ENCODE data around the gene EME1. TPM values are rescaled to one million over a fixed set of nuclear protein-coding genes. Genes with fewer than 3 reads are reported as not detected.

The EME1 gene
- polyA plus RNA-seq, 1 donor from 2014 or later: 5.4 TPM

DNA sequence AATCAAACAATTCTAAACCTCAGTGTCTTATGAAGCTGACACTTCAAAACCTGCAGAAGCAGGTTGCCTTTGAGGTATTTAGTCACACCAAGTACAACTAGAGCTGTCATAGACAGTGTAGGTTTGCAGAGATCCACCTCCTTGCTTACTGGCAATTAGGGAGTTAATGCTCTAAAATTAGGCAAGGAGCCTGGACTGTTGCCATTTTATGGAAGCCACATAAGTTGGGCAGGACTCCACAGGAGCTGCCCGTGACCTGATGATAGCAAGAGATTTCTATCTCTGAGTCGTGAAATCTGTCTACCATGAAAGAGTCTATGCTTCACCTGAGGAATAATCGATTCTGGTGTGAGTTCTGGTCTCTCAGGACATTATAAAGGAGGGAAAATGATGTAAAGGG is 8.9 kb downstream of the EME1 start:
- H3K9me2 ChIP-seq (ENCODE audit: insufficient read depth, low read length): no peaks in the 10 kb centered on the region
- no peak for TF ChIP-seq RAD21 (conservative IDR thresholded peaks at IDR 0.05)
- no peaks in the 10 kb centered on the region for H3K79me2 ChIP-seq (replicated peaks; ENCODE audit: insufficient read depth, low read length)
- H3K27me3 ChIP-seq (ENCODE audit: insufficient read depth, low read depth, low read length): no peaks in the 10 kb centered on the region
- H3K9ac ChIP-seq (ENCODE audit: low read length): no peak overlapping the region
- no peaks in the 10 kb centered on the region for H3K9me3 ChIP-seq (ENCODE audit: low read length)
- no peaks in the 10 kb centered on the region for H4K20me1 ChIP-seq (ENCODE audit: insufficient read depth)
- H3K36me3 ChIP-seq (ENCODE audit: insufficient read depth, low read length): no peaks in the 10 kb centered on the region
- no peak overlapping the region for H2AFZ ChIP-seq (ENCODE audit: low read depth, low read length)
- H3K4me3 ChIP-seq (ENCODE audit: low read length): no peak overlapping the region
- no peak overlapping the region for H3K4me2 ChIP-seq (ENCODE audit: low read length)
- no peaks in the 10 kb centered on the region for H3F3A ChIP-seq (ENCODE audit: insufficient read depth, low read length, poor library complexity, severe bottlenecking)
- no peak overlapping the region for H3K27ac ChIP-seq (ENCODE audit: low read length)

DNA sequence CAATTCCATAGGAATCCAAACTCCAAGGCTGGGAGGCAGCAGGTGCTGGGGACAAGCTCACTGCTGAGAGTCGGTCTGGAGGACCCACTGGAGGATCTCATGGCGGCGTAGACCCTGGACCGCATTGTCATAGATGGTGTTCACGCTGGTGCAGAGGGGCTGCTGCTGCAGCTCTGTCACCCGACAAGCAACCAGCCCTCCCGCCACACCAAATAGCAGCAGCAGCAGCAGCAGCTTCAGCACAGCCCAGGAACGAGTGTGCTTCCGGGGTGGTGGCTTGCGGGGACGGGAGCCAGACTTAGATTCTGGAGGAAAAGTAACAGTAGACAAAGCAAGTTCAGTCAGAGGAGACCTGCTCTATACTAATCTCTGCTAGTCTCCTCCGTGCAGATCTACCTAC is 9.9 kb downstream of the EME1 start:
- Histone ChIP-seq H3K9ac (ENCODE audit: low read length) (no peak overlapping the region), H4K20me1 (ENCODE audit: insufficient read depth) (no peaks in the 10 kb centered on the region), H3K27me3 (ENCODE audit: insufficient read depth, low read depth, low read length) (no peaks in the 10 kb centered on the region), H3K36me3 (ENCODE audit: insufficient read depth, low read length) (no peaks in the 10 kb centered on the region), H3F3A (ENCODE audit: insufficient read depth, low read length, poor library complexity, severe bottlenecking) (no peaks in the 10 kb centered on the region), H3K9me3 (ENCODE audit: low read length) (no peaks in the 10 kb centered on the region), H3K79me2 (replicated peaks; ENCODE audit: insufficient read depth, low read length) (no peaks in the 10 kb centered on the region), H3K9me2 (ENCODE audit: insufficient read depth, low read length) (no peaks in the 10 kb centered on the region), H2AFZ (ENCODE audit: low read depth, low read length) (no peak overlapping the region), H3K27ac (ENCODE audit: low read length) (no peak overlapping the region), H3K4me3 (ENCODE audit: low read length) (no peak overlapping the region), H3K4me2 (ENCODE audit: low read length) (no peak overlapping the region)
- no peak for TF ChIP-seq MXI1 (conservative IDR thresholded peaks at IDR 0.05; ENCODE audit: poor library complexity, severe bottlenecking)

DNA sequence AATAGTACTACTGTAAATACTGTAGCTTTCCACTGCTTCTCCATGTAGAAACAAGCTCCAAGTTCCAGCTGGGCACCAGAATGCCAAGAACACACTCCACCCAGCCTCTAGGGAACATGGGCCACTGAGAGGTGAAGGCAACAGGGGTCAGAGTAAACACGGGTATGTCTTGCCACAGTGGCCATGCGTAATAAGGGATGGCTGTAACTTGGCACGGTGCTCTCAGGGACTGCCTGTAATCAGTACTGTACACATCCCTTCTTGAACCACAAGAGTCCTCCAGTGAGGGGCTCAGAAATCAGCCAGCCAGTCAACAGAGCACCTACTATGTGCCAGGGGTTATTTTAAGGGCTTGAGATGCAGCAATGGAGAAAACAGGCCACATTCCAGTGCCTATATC is 13.5 kb downstream of the EME1 start:
- no peak overlapping the region for H3K9ac ChIP-seq (ENCODE audit: low read length)
- no peaks in the 10 kb centered on the region for H3K9me3 ChIP-seq (ENCODE audit: low read length)
- no peak overlapping the region for H3K4me2 ChIP-seq (ENCODE audit: low read length)
- H3K27me3 ChIP-seq (ENCODE audit: insufficient read depth, low read depth, low read length): no peaks in the 10 kb centered on the region
- H2AFZ ChIP-seq (ENCODE audit: low read depth, low read length): no peak overlapping the region
- no peaks in the 10 kb centered on the region for H3K36me3 ChIP-seq (ENCODE audit: insufficient read depth, low read length)
- H3K79me2 ChIP-seq (replicated peaks; ENCODE audit: insufficient read depth, low read length): no peaks in the 10 kb centered on the region
- no peak for TF ChIP-seq SMC3 (conservative IDR thresholded peaks at IDR 0.05; ENCODE audit: poor library complexity)
- H4K20me1 ChIP-seq (ENCODE audit: insufficient read depth): no peaks in the 10 kb centered on the region
- no peak overlapping the region for H3K4me3 ChIP-seq (ENCODE audit: low read length)
- no peaks in the 10 kb centered on the region for H3F3A ChIP-seq (ENCODE audit: insufficient read depth, low read length, poor library complexity, severe bottlenecking)
- H3K9me2 ChIP-seq (ENCODE audit: insufficient read depth, low read length): no peaks in the 10 kb centered on the region
- no peak overlapping the region for H3K27ac ChIP-seq (ENCODE audit: low read length)

DNA sequence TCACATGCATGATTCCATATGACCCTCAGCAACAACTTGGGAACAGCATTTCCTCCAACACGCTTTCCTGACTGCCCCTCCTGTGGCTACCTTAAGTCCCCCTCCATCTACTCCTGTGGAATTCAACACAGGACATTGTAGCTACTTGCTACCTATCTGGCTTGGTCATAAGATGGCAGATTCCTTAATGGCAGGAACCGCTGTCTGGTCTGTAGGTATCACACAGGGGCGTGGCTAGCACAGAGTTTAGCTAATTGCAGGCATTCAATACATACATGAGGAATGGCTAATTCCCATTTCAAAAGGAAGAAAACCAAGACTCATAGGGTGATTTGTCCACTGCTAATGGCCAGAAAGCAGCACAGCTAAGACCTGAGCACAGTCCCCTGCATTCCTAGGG is 15.7 kb downstream of the EME1 start:
- TF ChIP-seq MXI1 (conservative IDR thresholded peaks at IDR 0.05; ENCODE audit: poor library complexity, severe bottlenecking) (no peak), POLR2AphosphoS5 (IDR thresholded peaks at IDR 0.05) (no peak), EP300 (conservative IDR thresholded peaks at IDR 0.05; ENCODE audit: poor library complexity, severe bottlenecking) (no peak), TAF1 (IDR thresholded peaks at IDR 0.05; ENCODE audit: low read depth) (no peak), SMC3 (conservative IDR thresholded peaks at IDR 0.05; ENCODE audit: poor library complexity) (no peak), EZH2 (IDR thresholded peaks at IDR 0.05; ENCODE audit: borderline replicate concordance, insufficient read depth, low read length, poor library complexity, severe bottlenecking) (no peak), RAD21 (conservative IDR thresholded peaks at IDR 0.05) (no peak)
- TF ChIP-seq, protein P1, sequence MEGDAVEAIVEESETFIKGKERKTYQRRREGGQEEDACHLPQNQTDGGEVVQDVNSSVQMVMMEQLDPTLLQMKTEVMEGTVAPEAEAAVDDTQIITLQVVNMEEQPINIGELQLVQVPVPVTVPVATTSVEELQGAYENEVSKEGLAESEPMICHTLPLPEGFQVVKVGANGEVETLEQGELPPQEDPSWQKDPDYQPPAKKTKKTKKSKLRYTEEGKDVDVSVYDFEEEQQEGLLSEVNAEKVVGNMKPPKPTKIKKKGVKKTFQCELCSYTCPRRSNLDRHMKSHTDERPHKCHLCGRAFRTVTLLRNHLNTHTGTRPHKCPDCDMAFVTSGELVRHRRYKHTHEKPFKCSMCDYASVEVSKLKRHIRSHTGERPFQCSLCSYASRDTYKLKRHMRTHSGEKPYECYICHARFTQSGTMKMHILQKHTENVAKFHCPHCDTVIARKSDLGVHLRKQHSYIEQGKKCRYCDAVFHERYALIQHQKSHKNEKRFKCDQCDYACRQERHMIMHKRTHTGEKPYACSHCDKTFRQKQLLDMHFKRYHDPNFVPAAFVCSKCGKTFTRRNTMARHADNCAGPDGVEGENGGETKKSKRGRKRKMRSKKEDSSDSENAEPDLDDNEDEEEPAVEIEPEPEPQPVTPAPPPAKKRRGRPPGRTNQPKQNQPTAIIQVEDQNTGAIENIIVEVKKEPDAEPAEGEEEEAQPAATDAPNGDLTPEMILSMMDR (IDR thresholded peaks at IDR 0.05; ENCODE audit: poor library complexity, severe bottlenecking): no peak
- TF ChIP-seq, protein P2, sequence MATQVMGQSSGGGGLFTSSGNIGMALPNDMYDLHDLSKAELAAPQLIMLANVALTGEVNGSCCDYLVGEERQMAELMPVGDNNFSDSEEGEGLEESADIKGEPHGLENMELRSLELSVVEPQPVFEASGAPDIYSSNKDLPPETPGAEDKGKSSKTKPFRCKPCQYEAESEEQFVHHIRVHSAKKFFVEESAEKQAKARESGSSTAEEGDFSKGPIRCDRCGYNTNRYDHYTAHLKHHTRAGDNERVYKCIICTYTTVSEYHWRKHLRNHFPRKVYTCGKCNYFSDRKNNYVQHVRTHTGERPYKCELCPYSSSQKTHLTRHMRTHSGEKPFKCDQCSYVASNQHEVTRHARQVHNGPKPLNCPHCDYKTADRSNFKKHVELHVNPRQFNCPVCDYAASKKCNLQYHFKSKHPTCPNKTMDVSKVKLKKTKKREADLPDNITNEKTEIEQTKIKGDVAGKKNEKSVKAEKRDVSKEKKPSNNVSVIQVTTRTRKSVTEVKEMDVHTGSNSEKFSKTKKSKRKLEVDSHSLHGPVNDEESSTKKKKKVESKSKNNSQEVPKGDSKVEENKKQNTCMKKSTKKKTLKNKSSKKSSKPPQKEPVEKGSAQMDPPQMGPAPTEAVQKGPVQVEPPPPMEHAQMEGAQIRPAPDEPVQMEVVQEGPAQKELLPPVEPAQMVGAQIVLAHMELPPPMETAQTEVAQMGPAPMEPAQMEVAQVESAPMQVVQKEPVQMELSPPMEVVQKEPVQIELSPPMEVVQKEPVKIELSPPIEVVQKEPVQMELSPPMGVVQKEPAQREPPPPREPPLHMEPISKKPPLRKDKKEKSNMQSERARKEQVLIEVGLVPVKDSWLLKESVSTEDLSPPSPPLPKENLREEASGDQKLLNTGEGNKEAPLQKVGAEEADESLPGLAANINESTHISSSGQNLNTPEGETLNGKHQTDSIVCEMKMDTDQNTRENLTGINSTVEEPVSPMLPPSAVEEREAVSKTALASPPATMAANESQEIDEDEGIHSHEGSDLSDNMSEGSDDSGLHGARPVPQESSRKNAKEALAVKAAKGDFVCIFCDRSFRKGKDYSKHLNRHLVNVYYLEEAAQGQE (IDR thresholded peaks at IDR 0.05; ENCODE audit: borderline replicate concordance): no peak

More for the DNA sequence above, 15.7 kb downstream of the EME1 start:
- no peaks in the 10 kb centered on the region for H3F3A ChIP-seq (ENCODE audit: insufficient read depth, low read length, poor library complexity, severe bottlenecking)
- H3K79me2 ChIP-seq (replicated peaks; ENCODE audit: insufficient read depth, low read length): no peaks in the 10 kb centered on the region
- H3K27me3 ChIP-seq (ENCODE audit: insufficient read depth, low read depth, low read length): no peaks in the 10 kb centered on the region
- no peak overlapping the region for H3K9ac ChIP-seq (ENCODE audit: low read length)
- H3K27ac ChIP-seq (ENCODE audit: low read length): no peak overlapping the region
- no peaks in the 10 kb centered on the region for H3K9me2 ChIP-seq (ENCODE audit: insufficient read depth, low read length)
- no peaks in the 10 kb centered on the region for H3K9me3 ChIP-seq (ENCODE audit: low read length)
- no peak overlapping the region for H2AFZ ChIP-seq (ENCODE audit: low read depth, low read length)
- no peaks in the 10 kb centered on the region for H3K36me3 ChIP-seq (ENCODE audit: insufficient read depth, low read length)
- no peak overlapping the region for H3K4me2 ChIP-seq (ENCODE audit: low read length)
- H3K4me3 ChIP-seq (ENCODE audit: low read length): no peak overlapping the region
- no peaks in the 10 kb centered on the region for H4K20me1 ChIP-seq (ENCODE audit: insufficient read depth)

Data from neural cell (in vitro differentiated cells).